AG04449 (cell line): ENCODE data around the gene MTRF1.

ENCODE experiments used
- CTCF ChIA-PET: fragments of 350-600 bp; formaldehyde crosslinking; extraction: SDS; loops from one replicate; lab custom pipeline; 2021; ENCODE audit warnings: antibody characterized with exemption; lab: Yijun Ruan, JAX
- POLR2A ChIA-PET: fragments of 400-600, 350-600 bp; formaldehyde crosslinking; extraction: SDS; loops from one replicate; lab custom pipeline; 2020; ENCODE audit warnings: antibody characterized with exemption, inconsistent platforms; lab: Yijun Ruan, JAX
- DNase-seq: peaks from one replicate; pipeline ENCODE4 v3.0.0-alpha.2; 2010; ENCODE audit warnings: low read depth, low spot score
- H3K4me3 ChIP-seq: 2 replicates; pipeline ENCODE4 v1.5.1; 2011; ENCODE audit warnings: low read depth, mild to moderate bottlenecking, control low read depth, low read length
- CTCF ChIP-seq: IDR thresholded peaks from one replicate; pipeline ENCODE4 v1.5.1; 2011; ENCODE audit warnings: mild to moderate bottlenecking, moderate library complexity, low read length, control low read depth, inconsistent platforms; ENCODE audit not compliant: insufficient read depth; ENCODE audit errors: missing control alignments

Gene MTRF1

DNA sequence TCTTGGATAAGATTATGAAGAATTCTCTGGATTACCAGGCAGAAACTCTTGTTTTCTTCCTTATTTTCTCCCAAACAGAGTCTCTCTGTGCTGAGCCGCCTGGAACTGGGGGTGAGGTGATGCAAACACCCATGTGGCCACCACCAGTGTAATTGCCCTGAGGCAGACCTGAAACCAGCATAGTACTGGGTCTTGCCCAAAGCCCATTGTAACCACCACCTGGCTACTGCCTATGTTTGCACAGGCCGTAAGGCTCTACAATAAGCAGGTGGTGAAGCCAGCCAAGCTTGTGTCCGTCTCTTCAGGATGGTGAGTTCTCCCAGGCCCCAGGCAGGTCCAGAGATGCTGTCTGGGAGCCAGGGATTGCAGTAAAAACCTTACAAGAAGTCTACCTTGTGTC is 50.1 kb downstream of the MTRF1 start:
- no peak overlapping the region for H3K4me3 ChIP-seq
- ChIA-PET CTCF (interaction anchor here (0.9 kb wide), 1 partner anchor 9 kb away, joined by 4 read pairs; no protein-coding TSS in a partner anchor), POLR2A (no interaction called here)
- no peak for TF ChIP-seq CTCF
- DNase-seq: no peak

DNA sequence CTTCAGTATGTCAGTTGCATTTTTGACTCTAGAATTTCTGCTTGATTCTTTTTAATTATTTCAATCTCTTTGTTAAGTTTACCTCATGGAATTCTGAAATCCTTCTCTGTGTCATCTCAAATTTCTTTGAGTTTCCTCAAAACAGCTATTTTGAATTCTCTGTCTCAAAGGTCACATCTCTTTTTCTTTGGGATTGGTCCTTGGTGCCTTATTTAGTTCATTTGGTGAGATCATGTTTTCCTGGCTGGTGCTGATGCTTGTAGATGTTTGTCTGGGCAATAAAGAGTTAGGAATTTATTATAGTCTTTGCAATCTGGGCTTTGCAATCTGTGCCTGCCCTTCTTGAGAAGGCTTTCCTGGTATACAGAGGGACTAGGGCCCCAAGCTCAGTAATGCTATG is 50.5 kb downstream of the MTRF1 start:
- ChIA-PET CTCF (interaction anchor here (0.9 kb wide), 1 partner anchor 9 kb away, joined by 4 read pairs; no protein-coding TSS in a partner anchor), POLR2A (no interaction called here)
- H3K4me3 ChIP-seq: no peak overlapping the region
- no peak for TF ChIP-seq CTCF
- no peak for DNase-seq

GRCh38 chr13:41211062-41211461 is 52.3 kb downstream of the MTRF1 start:
- POLR2A ChIA-PET: no interaction called here

GRCh38 chr13:41206467-41206866 is 56.9 kb downstream of the MTRF1 start:
- ChIA-PET POLR2A (no interaction called here), CTCF (interaction anchor here (1.0 to 2.1 kb wide), 5 partner anchors 9 to 132 kb away, joined by 3 to 6 read pairs (median 5); no protein-coding TSS in a partner anchor)
- TF ChIP-seq CTCF: no peak
- no peak overlapping the region for H3K4me3 ChIP-seq
- no peak for DNase-seq

More at GRCh38 chr13:41211062-41211461, 52.3 kb downstream of the MTRF1 start:
- no peak for TF ChIP-seq CTCF
- no peak for DNase-seq
- no peak overlapping the region for H3K4me3 ChIP-seq
- CTCF ChIA-PET: no interaction called here

DNA sequence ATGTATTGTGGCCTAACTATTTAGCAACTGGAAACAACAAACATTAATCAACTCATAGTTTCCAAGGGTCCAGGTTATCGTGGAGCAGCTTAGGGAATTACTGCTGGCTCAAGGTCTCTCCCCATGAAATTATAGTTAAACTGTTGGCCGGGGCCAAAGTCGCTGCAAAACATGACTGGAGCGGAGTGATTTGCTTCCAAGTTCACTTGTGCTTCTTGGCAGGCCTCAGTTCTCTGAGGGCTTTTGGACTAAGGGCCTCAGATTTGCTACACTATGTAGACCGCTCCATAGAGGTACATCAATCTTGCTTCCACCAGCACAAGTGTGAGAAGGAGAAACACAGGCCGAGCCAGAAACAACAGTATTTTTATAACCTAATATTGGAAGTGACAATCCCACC is 59.6 kb downstream of the MTRF1 start:
- no peak for TF ChIP-seq CTCF
- no peak for DNase-seq
- H3K4me3 ChIP-seq: no peak overlapping the region
- ChIA-PET CTCF (no interaction called here), POLR2A (no interaction called here)

- no peak for TF ChIP-seq CTCF
- no peak for DNase-seq
- CTCF ChIA-PET: no interaction called here
- H3K4me3 ChIP-seq: no peak overlapping the region
- POLR2A ChIA-PET: no interaction called here
These were observed 63.2 kb downstream of the MTRF1 start for GRCh38 chr13:41200126-41200525.
